Heart left ventricle (tissue), 13 donors: Measurements from ENCODE around the gene SPTBN1.

Source experiments
- CTCF ChIP-seq, 12 donors: fragments of 200-600 bp; sonication (generic) in 4 of 12; IDR thresholded peaks; one replicate each; pipeline versions ENCODE4 v1.5.0 to v1.8.0; 2018 to 2022; ENCODE audit warnings: antibody characterized with exemption in 12 of 12, mild to moderate bottlenecking in 5 of 12
- POLR2A ChIP-seq, 2 donors: fragments of 450-650 bp; IDR thresholded peaks; one replicate each; pipeline ENCODE4 v1.6.1; 2017; ENCODE audit warnings: antibody characterized with exemption in 2 of 2, mild to moderate bottlenecking in 2 of 2, moderate library complexity in 2 of 2
- donor health status: ischemic (EF 13 %, LVEDD 7.1; RV severe dilation, severe dysfunction).
- donor health status: DM: no; HTN: yes; CAD: no.
- donor health status: DM: no; HTN: no; CAD: no.
- donor health status: ischemic (EF 25% LVEDD 6.9; RV normal size, moderate dysfunction).
- donor health status: ischemic (EF 25% LVEDD 5.7; RV mildly dilated, moderate dysfunction).
- donor health status: ischemic (EF 35%, LVEDD 5.7; RV mildly dilated, moderate dysfunction).
- donor health status: nonischemic (EF 11% LVEDD 7.7; RV severe dilation, severe dysfunction).
- donor health status: DM: yes; HTN: yes; CAD: no.
- donor health status: PGD.
- donor health status: ischemic (EF 29% LVEDD 5.4; RV normal size, mild dysfunction).
- donor health status: nonischemic (EF 23%, LVEDD 6.1; RV moderate dilation, normal function).

- TF ChIP-seq CTCF (IDR thresholded peaks at IDR 0.05): peak in 1 of 12 donors; percentile 24
- no peak for TF ChIP-seq POLR2A (IDR thresholded peaks at IDR 0.05)
These were observed 140.1 kb downstream of the SPTBN1 start for GRCh38 chr2:54595999-54596902.
